Glutamatergic neuron (in vitro differentiated cells): ENCODE results near the gene MYRIP. TPM values are rescaled to one million over a fixed set of nuclear protein-coding genes. Genes with fewer than 3 reads are reported as not detected.

ENCODE experiments used
- DNase-seq: peaks from one replicate; pipeline ENCODE4 v3.0.0; 2022
- H3K27ac Mint-ChIP-seq: one replicate; pipeline ENCODE4 v1.8.0; 2020; ENCODE audit warnings: mild to moderate bottlenecking, mixed read lengths, inconsistent platforms; ENCODE audit not compliant: unreplicated experiment
- H3K27me3 Mint-ChIP-seq: one replicate; pipeline ENCODE4 v1.8.0; 2020; ENCODE audit warnings: mild to moderate bottlenecking, moderate library complexity, mixed read lengths, inconsistent platforms; ENCODE audit not compliant: unreplicated experiment
- H3K36me3 Mint-ChIP-seq: one replicate; pipeline ENCODE4 v1.8.0; 2020; ENCODE audit warnings: mild to moderate bottlenecking, mixed read lengths, inconsistent platforms; ENCODE audit not compliant: unreplicated experiment
- H3K4me1 Mint-ChIP-seq: one replicate; pipeline ENCODE4 v1.8.0; 2020; ENCODE audit warnings: mild to moderate bottlenecking, low read depth, mixed read lengths, inconsistent platforms; ENCODE audit not compliant: unreplicated experiment
- H3K4me3 Mint-ChIP-seq: one replicate; pipeline ENCODE4 v1.8.0; 2020; ENCODE audit warnings: mild to moderate bottlenecking, mixed read lengths, inconsistent platforms; ENCODE audit not compliant: unreplicated experiment
- H3K9me3 Mint-ChIP-seq: one replicate; pipeline ENCODE4 v1.8.0; 2020; ENCODE audit warnings: mild to moderate bottlenecking, moderate library complexity, mixed read lengths, inconsistent platforms; ENCODE audit not compliant: unreplicated experiment
- total RNA-seq: library from RNA; stranded (reverse); fragmentation: NEBNext Ultra II Directional; extraction: Animal tissue kit (Norgen Biotek cat#: 25700); gene quantifications from one replicate; pipeline ENCODE4 v1.2.1, GENCODE V29; 2021; ENCODE audit not compliant: unreplicated experiment
- TF ChIP-seq, protein P1 (sequence below): fragments of 200-600 bp; sonication (generic); IDR thresholded peaks from one replicate; pipeline ENCODE4 v1.5.0; 2021; ENCODE audit not compliant: partially characterized antibody, unreplicated experiment

Gene MYRIP
- total RNA-seq, 1 donor from 2014 or later = 1.8 TPM

DNA sequence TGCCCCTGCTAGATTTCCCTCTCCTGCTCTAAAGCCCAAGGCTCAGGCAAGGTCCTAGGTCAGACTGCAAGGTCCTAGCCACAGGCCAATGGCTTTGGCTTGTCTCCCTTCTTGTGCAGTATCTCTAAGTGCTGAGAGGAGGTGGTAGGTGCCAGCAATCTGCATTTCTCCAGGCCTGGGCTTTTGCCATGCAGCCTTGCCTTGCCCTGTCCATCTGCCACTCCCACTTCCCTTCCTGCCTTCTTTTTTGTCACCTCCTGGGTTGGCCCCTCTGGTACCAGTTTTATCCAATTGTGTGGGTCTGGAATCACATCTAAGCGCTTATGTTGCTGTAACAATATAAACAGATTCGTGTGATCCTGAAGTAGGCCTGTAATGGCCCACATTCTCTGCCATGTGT is 109.9 kb downstream of the MYRIP start:
- Mint-ChIP-seq H3K4me1 (no peaks in the 10 kb centered on the region), H3K36me3 (no peaks in the 10 kb centered on the region), H3K9me3 (no peaks in the 10 kb centered on the region), H3K27me3 (no peaks in the 10 kb centered on the region), H3K27ac (no peak overlapping the region), H3K4me3 (no peak overlapping the region)
- TF ChIP-seq, protein P1, sequence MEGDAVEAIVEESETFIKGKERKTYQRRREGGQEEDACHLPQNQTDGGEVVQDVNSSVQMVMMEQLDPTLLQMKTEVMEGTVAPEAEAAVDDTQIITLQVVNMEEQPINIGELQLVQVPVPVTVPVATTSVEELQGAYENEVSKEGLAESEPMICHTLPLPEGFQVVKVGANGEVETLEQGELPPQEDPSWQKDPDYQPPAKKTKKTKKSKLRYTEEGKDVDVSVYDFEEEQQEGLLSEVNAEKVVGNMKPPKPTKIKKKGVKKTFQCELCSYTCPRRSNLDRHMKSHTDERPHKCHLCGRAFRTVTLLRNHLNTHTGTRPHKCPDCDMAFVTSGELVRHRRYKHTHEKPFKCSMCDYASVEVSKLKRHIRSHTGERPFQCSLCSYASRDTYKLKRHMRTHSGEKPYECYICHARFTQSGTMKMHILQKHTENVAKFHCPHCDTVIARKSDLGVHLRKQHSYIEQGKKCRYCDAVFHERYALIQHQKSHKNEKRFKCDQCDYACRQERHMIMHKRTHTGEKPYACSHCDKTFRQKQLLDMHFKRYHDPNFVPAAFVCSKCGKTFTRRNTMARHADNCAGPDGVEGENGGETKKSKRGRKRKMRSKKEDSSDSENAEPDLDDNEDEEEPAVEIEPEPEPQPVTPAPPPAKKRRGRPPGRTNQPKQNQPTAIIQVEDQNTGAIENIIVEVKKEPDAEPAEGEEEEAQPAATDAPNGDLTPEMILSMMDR = no peak
- no peak for DNase-seq

DNA sequence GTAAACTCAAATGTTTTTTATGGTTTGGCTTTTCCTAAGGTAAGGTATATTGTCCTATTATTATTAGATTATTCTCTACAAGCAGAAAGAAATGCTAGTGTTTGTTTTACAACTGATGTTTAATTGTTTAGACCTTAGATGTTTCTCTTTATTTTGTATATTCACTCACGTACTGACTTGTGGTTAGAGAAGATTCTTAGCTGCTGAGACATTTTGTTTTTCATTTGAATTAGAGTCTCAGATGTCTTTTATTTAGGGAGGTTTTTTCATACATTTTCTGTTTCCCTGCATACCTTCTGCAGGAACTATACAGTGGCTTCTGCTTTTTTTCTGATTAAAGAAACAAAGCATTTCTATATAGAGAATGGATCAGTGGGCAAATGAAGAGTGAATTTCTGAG is 110.9 kb downstream of the MYRIP start:
- Mint-ChIP-seq H3K27me3 (no peaks in the 10 kb centered on the region), H3K9me3 (no peaks in the 10 kb centered on the region), H3K36me3 (no peaks in the 10 kb centered on the region), H3K27ac (no peak overlapping the region), H3K4me3 (no peak overlapping the region), H3K4me1 (no peaks in the 10 kb centered on the region)
- TF ChIP-seq, protein P1 = no peak
- DNase-seq = no peak

DNA sequence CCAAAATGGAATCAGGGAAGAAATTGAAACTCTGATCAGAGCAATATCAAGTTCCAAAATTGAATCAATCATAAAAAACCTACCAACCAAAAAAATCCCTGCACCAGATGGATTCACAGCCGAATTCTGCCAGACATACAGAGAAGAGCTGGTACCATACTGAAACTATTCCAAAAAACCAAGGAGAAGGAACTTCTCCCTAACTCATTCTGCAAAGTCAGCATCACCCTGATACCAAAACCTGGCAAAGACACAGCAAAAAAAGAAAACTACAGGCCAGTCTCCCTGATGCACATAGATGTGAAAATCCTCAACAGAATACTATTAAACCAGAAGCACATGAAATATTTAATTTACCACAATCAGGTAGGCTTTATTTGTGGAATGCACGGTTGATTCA is 118.1 kb downstream of the MYRIP start:
- no peaks in the 10 kb centered on the region for H3K27me3 Mint-ChIP-seq

DNA sequence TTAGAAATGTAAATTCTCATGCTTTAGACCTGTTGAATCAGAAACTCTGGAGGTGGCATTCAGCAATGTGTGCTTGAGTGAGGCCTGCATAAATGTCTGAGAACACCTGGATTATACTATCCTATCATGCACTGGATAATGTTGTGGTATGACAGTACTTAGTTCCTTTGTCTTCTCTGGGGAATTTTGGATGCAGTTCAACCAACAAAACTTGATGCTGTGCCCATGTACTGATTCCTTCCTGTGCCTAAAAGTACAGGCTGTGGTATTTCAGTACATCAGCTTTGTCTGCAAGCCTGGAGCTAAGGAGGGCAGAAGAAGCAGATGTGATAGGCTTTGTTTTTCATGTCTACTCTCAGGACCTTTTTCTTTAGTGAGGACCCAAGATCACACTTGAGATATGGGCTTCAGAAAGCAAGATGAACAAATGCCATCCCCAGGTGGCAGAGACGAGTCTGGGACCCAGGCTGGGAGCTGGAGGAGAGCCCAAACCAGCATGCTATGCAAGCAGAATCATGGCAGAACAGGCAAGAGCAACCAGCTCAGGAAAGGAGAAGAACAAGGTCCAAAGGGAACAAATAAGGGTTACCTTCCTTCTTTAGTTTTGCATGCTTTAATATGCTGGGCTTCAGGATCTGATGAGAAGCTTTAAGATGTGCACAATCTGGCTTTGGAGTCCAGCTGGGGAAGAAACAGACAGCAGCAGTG is 124.7 kb downstream of the MYRIP start:
- Mint-ChIP-seq H3K27me3 (no peaks in the 10 kb centered on the region), H3K9me3 (peaks cover 2% of the 10 kb centered on the region), H3K36me3 (no peaks in the 10 kb centered on the region), H3K4me3 (no peak overlapping the region), H3K27ac (peak overlapping the region; percentile 44), H3K4me1 (peaks cover 15% of the 10 kb centered on the region)
- DNase-seq = no peak
- TF ChIP-seq, protein P1 = no peak

More for the DNA sequence above, 118.1 kb downstream of the MYRIP start:
- TF ChIP-seq, protein P1 = no peak
- Mint-ChIP-seq H3K4me3 (no peak overlapping the region), H3K9me3 (no peaks in the 10 kb centered on the region), H3K36me3 (no peaks in the 10 kb centered on the region), H3K27ac (no peak overlapping the region), H3K4me1 (no peaks in the 10 kb centered on the region)
- DNase-seq = no peak

DNA sequence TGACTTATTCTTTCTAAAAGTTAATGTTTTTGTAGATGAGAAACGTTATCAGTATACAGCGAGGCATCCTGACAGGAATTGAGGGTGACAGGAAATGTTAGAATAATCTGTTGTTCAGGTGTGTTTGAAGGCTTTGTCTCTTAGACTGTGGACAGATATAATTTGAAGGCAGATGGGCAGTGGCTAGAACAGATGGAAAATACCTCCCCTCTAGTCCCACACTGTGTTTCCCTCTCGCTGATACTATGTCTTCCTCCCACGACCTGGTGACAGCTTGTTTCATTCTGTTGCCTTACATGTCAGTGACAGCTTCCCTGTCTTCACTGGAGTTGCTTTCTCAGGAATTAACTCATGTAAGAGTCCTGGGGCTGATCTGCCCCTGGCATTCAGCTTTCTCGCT is 125.3 kb downstream of the MYRIP start:
- no peak overlapping the region for H3K4me3 Mint-ChIP-seq
- no peaks in the 10 kb centered on the region for H3K27me3 Mint-ChIP-seq
- H3K4me1 Mint-ChIP-seq = peaks cover 15% of the 10 kb centered on the region
- DNase-seq = no peak
- H3K36me3 Mint-ChIP-seq = no peaks in the 10 kb centered on the region
- TF ChIP-seq, protein P1 = no peak
- peak overlapping the region; percentile 79 for H3K27ac Mint-ChIP-seq
- H3K9me3 Mint-ChIP-seq = peaks cover 2% of the 10 kb centered on the region
